ENCODE measurements around the gene ZNF48.

The ZNF48 gene

GRCh38 chr16:30376461-30376902 is 18.7 kb upstream of the ZNF48 start:
- Histone ChIP-seq H3K4me3 (ENCODE audit: low read length) (no peak overlapping the region), H3K27me3 (replicated peaks; ENCODE audit: insufficient read depth, low read length) (no peaks in the 10 kb centered on the region), H3K36me3 (replicated peaks; ENCODE audit: insufficient read depth, low read length) (no peaks in the 10 kb centered on the region), H3K79me2 (ENCODE audit: low read length) (peaks cover 24% of the 10 kb centered on the region), H4K20me1 (ENCODE audit: insufficient read depth, low read length) (no peaks in the 10 kb centered on the region), H2AFZ (ENCODE audit: low read length) (no peak overlapping the region), H3K9me3 (replicated peaks; ENCODE audit: insufficient read depth, low read length) (no peaks in the 10 kb centered on the region), H3F3A (ENCODE audit: insufficient read depth, low read length) (peaks cover 35% of the 10 kb centered on the region), H3K9me2 (replicated peaks; ENCODE audit: insufficient read depth, low read length) (no peaks in the 10 kb centered on the region), H3K27ac (ENCODE audit: low read length) (no peak overlapping the region), H3K4me1 (ENCODE audit: low read length) (peaks cover 31% of the 10 kb centered on the region), H3K9ac (ENCODE audit: low read length) (no peak overlapping the region), H3K4me2 (ENCODE audit: low read depth, low read length) (no peak overlapping the region)
- no peak for DNase-seq
- TF ChIP-seq EZH2phosphoT487 (IDR thresholded peaks at IDR 0.05; ENCODE audit: low read length) (no peak), EZH2 (optimal IDR thresholded peaks at IDR 0.05; ENCODE audit: low read depth, low read length) (no peak), CTCF (IDR thresholded peaks at IDR 0.05; ENCODE audit: low read length) (no peak)

GRCh38 chr16:30377050-30377811 is 18.0 kb upstream of the ZNF48 start:
- H3K4me3 ChIP-seq (ENCODE audit: low read length), result peak overlapping the region; percentile 68
- no peak for DNase-seq
- H3K4me2 ChIP-seq (ENCODE audit: low read depth, low read length), result peak overlapping the region; percentile 95
- no peaks in the 10 kb centered on the region for H3K36me3 ChIP-seq (replicated peaks; ENCODE audit: insufficient read depth, low read length)
- peaks cover 28% of the 10 kb centered on the region for H3K4me1 ChIP-seq (ENCODE audit: low read length)
- H3K9ac ChIP-seq (ENCODE audit: low read length), result peak overlapping the region; percentile 93
- no peak for TF ChIP-seq CTCF (IDR thresholded peaks at IDR 0.05; ENCODE audit: low read length)
- no peak for TF ChIP-seq EZH2phosphoT487 (IDR thresholded peaks at IDR 0.05; ENCODE audit: low read length)
- TF ChIP-seq EZH2 (optimal IDR thresholded peaks at IDR 0.05; ENCODE audit: low read depth, low read length), result no peak
- H3K9me2 ChIP-seq (replicated peaks; ENCODE audit: insufficient read depth, low read length), result no peaks in the 10 kb centered on the region
- peaks cover 35% of the 10 kb centered on the region for H3F3A ChIP-seq (ENCODE audit: insufficient read depth, low read length)
- no peaks in the 10 kb centered on the region for H3K27me3 ChIP-seq (replicated peaks; ENCODE audit: insufficient read depth, low read length)
- H3K79me2 ChIP-seq (ENCODE audit: low read length), result peaks cover 32% of the 10 kb centered on the region
- H3K9me3 ChIP-seq (replicated peaks; ENCODE audit: insufficient read depth, low read length), result no peaks in the 10 kb centered on the region
- no peaks in the 10 kb centered on the region for H4K20me1 ChIP-seq (ENCODE audit: insufficient read depth, low read length)
- peak overlapping the region; percentile 98 for H3K27ac ChIP-seq (ENCODE audit: low read length)
- peak overlapping the region; percentile 85 for H2AFZ ChIP-seq (ENCODE audit: low read length)

GRCh38 chr16:30377812-30378235 is 17.4 kb upstream of the ZNF48 start:
- DNase-seq, result peak; percentile 63
- H2AFZ ChIP-seq (ENCODE audit: low read length), result peak overlapping the region; percentile 85

More at GRCh38 chr16:30377812-30378235, 17.4 kb upstream of the ZNF48 start:
- Histone ChIP-seq H3K9ac (ENCODE audit: low read length) (peak overlapping the region; percentile 93), H3K4me2 (ENCODE audit: low read depth, low read length) (peak overlapping the region; percentile 95), H3K9me3 (replicated peaks; ENCODE audit: insufficient read depth, low read length) (no peaks in the 10 kb centered on the region), H4K20me1 (ENCODE audit: insufficient read depth, low read length) (no peaks in the 10 kb centered on the region), H3K4me3 (ENCODE audit: low read length) (peak overlapping the region; percentile 68), H3K9me2 (replicated peaks; ENCODE audit: insufficient read depth, low read length) (no peaks in the 10 kb centered on the region), H3K27me3 (replicated peaks; ENCODE audit: insufficient read depth, low read length) (no peaks in the 10 kb centered on the region), H3K79me2 (ENCODE audit: low read length) (peaks cover 36% of the 10 kb centered on the region), H3K4me1 (ENCODE audit: low read length) (peaks cover 32% of the 10 kb centered on the region), H3F3A (ENCODE audit: insufficient read depth, low read length) (peaks cover 35% of the 10 kb centered on the region), H3K36me3 (replicated peaks; ENCODE audit: insufficient read depth, low read length) (no peaks in the 10 kb centered on the region), H3K27ac (ENCODE audit: low read length) (peak overlapping the region; percentile 98)
- no peak for TF ChIP-seq EZH2 (optimal IDR thresholded peaks at IDR 0.05; ENCODE audit: low read depth, low read length)
- no peak for TF ChIP-seq EZH2phosphoT487 (IDR thresholded peaks at IDR 0.05; ENCODE audit: low read length)
- no peak for TF ChIP-seq CTCF (IDR thresholded peaks at IDR 0.05; ENCODE audit: low read length)
